Effector CD4-positive, alpha-beta T cell (primary cell): ENCODE results near the gene IGLL5.
A peak's percentile ranks its signal among the peaks of the same experiment; 100 is the strongest.
"Not testable (repeated sequence)": the region's sequence is repeated elsewhere in the genome, so short reads cannot be mapped to it uniquely, and the experiment has no call there.

Experiments
- DNase-seq: peaks from one replicate; pipeline ENCODE4 v3.0.0-alpha.2; 2020

IGLL5 gene

GRCh38 chr22:22916952-22917290 is 29.3 kb downstream of the IGLL5 start:
- no peak for DNase-seq

GRCh38 chr22:22917377-22917776 is 29.8 kb downstream of the IGLL5 start:
- DNase-seq, result no peak

GRCh38 chr22:22918297-22918965 is 30.8 kb downstream of the IGLL5 start:
- no peak for DNase-seq

GRCh38 chr22:22919041-22919440 is 31.4 kb downstream of the IGLL5 start:
- DNase-seq, result no peak

- DNase-seq, result no peak
Measured at GRCh38 chr22:22920104-22920654, 32.6 kb downstream of the IGLL5 start.

- DNase-seq, result no peak
Measured at GRCh38 chr22:22920910-22921550, 33.4 kb downstream of the IGLL5 start.

GRCh38 chr22:22921575-22921974 is 34.0 kb downstream of the IGLL5 start:
- no peak for DNase-seq

- DNase-seq, result not testable (repeated sequence)
Measured at GRCh38 chr22:22922092-22922953, 34.7 kb downstream of the IGLL5 start.

- no peak for DNase-seq
Measured at GRCh38 chr22:22922954-22923319, 35.3 kb downstream of the IGLL5 start.

- no peak for DNase-seq
Measured at GRCh38 chr22:22923379-22923778, 35.8 kb downstream of the IGLL5 start.

GRCh38 chr22:22923930-22924329 is 36.3 kb downstream of the IGLL5 start:
- no peak for DNase-seq

- DNase-seq, result no peak
Measured at GRCh38 chr22:22924369-22925145, 36.9 kb downstream of the IGLL5 start.

- DNase-seq, result no peak
Measured at GRCh38 chr22:22925146-22925804, 37.7 kb downstream of the IGLL5 start.

- DNase-seq, result no peak
Measured at GRCh38 chr22:22925805-22926369, 38.3 kb downstream of the IGLL5 start.

- no peak for DNase-seq
Measured at GRCh38 chr22:22926370-22927195, 39.0 kb downstream of the IGLL5 start.

- no peak for DNase-seq
Measured at GRCh38 chr22:22927196-22927887, 39.7 kb downstream of the IGLL5 start.

- DNase-seq, result no peak
Measured at GRCh38 chr22:22927888-22928665, 40.5 kb downstream of the IGLL5 start.

- DNase-seq, result peak; percentile 9
Measured at GRCh38 chr22:22928666-22929380, 41.2 kb downstream of the IGLL5 start.
